KMS-11 (cell line): ENCODE results near the gene LRRK2.
A peak's percentile ranks its signal among the peaks of the same experiment; 100 is the strongest.
"Not testable (repeated sequence)": the region's sequence is repeated elsewhere in the genome, so short reads cannot be mapped to it uniquely, and the experiment has no call there.

ENCODE experiments used
- H2AFZ ChIP-seq: fragments of 200-600 bp; sonication (generic); 2 replicates; pipeline ENCODE4 v1.6.1; 2016; ENCODE audit warnings: antibody characterized with exemption, mixed run types, low read depth
- H3K27ac ChIP-seq: fragments of 200-600 bp; sonication (generic); 2 replicates; pipeline ENCODE4 v1.6.1; 2016; ENCODE audit warnings: mild to moderate bottlenecking, mixed run types
- H3K27me3 ChIP-seq: fragments of 200-600 bp; sonication (generic); 2 replicates; pipeline ENCODE4 v1.6.1; 2017; ENCODE audit warnings: mild to moderate bottlenecking, low read depth, mixed run types, moderate library complexity; ENCODE audit not compliant: insufficient read depth
- H3K36me3 ChIP-seq: fragments of 200-600 bp; sonication (generic); 2 replicates; pipeline ENCODE4 v1.6.1; 2017; ENCODE audit warnings: mild to moderate bottlenecking, mixed run types; ENCODE audit not compliant: insufficient read depth
- H3K4me1 ChIP-seq: fragments of 200-600 bp; sonication (generic); 2 replicates; pipeline ENCODE4 v1.6.1; 2016; ENCODE audit warnings: mild to moderate bottlenecking, low read depth, mixed run types; ENCODE audit not compliant: poor library complexity, severe bottlenecking
- H3K4me2 ChIP-seq: fragments of 200-600 bp; sonication (generic); 2 replicates; pipeline ENCODE4 v1.7.0; 2016; ENCODE audit warnings: mild to moderate bottlenecking, mixed run types
- H3K4me3 ChIP-seq: fragments of 200-600 bp; sonication (generic); IDR thresholded peaks from 2 replicates; pipeline ENCODE4 v1.6.1; 2017; ENCODE audit warnings: low read depth, low read length, mixed read lengths; ENCODE audit not compliant: insufficient read depth
- H3K79me2 ChIP-seq: fragments of 200-600 bp; sonication (generic); 2 replicates; pipeline ENCODE4 v1.6.1; 2016; ENCODE audit warnings: low read depth, mixed run types; ENCODE audit not compliant: insufficient read depth
- H3K9ac ChIP-seq: fragments of 200-600 bp; sonication (generic); 2 replicates; pipeline ENCODE4 v1.6.1; 2016; ENCODE audit warnings: mild to moderate bottlenecking, mixed run types
- H4K20me1 ChIP-seq: fragments of 200-600 bp; sonication (generic); 2 replicates; pipeline ENCODE4 v1.6.1; 2016; ENCODE audit warnings: mild to moderate bottlenecking, mixed run types; ENCODE audit not compliant: insufficient read depth
- CTCF ChIP-seq: fragments of 200-600 bp; sonication (generic); conservative IDR thresholded peaks from 2 replicates; pipeline ENCODE4 v1.6.1; 2017; ENCODE audit warnings: low read depth, mild to moderate bottlenecking, antibody characterized with exemption, low read length, moderate library complexity, mixed read lengths

The LRRK2 gene

DNA sequence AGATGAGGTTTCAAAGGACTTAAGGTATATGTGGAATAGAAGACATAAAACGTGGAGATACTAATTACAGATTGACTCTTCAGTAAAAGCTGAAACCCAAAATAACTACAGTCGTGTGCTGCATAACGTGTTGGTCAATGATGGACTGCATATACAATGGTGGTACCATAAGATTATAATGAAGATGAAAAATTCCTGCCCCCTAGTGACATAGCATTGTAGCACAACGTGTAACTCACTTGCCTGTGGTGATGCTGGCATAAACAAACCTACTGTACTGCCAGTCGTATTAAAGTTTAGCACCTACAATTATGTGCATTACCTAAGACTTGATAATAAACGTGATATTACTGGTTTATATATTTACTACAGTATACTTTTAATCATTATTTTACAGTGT is 150.3 kb downstream of the LRRK2 start:
- H3K4me2 ChIP-seq, result no peak overlapping the region
- H4K20me1 ChIP-seq, result no peaks in the 10 kb centered on the region
- H3K79me2 ChIP-seq, result no peaks in the 10 kb centered on the region
- no peak overlapping the region for H3K4me3 ChIP-seq
- no peak overlapping the region for H2AFZ ChIP-seq
- H3K9ac ChIP-seq, result no peak overlapping the region
- H3K27me3 ChIP-seq, result no peaks in the 10 kb centered on the region
- no peaks in the 10 kb centered on the region for H3K36me3 ChIP-seq
- no peak overlapping the region for H3K27ac ChIP-seq
- H3K4me1 ChIP-seq, result no peaks in the 10 kb centered on the region
- TF ChIP-seq CTCF, result peak; percentile 31; the same call in 1 of the 2 replicates

DNA sequence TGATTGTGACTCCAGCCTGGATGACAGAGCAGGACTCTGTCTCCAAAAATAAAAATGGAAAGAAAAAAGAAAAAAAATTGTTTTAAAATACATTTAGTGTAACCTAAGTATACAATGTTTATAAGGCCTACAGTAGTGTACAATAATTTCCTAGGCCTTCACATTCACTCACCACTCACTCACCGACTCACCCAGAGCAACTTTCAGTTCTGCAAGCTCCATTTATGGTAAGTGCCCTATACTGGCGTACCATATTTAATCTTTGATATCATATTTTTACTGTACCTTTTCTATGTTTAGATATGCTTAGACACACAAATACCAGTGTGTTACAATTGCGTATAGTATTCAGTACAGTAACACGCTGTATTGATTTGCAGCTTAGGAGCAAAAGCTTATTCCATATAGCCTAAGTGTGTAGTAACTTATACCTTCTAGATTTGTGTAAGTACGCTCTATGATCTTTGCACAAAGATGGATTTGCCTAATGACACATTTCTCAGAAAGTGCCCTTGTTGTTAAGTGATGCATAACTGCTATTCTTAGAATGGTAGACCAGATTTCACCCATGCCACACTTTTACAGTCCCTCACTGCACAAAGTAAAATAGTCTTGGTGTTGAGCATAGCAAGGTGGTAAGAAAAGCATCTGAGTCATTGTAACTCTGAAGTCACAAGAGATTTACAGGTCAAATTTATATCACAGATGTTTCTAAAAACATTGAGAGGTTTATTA is 151.9 kb downstream of the LRRK2 start:
- no peak overlapping the region for H2AFZ ChIP-seq
- no peaks in the 10 kb centered on the region for H3K27me3 ChIP-seq
- no peak overlapping the region for H3K27ac ChIP-seq
- H3K4me2 ChIP-seq, result no peak overlapping the region
- no peak overlapping the region for H3K9ac ChIP-seq
- TF ChIP-seq CTCF, result no peak
- H4K20me1 ChIP-seq, result no peaks in the 10 kb centered on the region
- H3K36me3 ChIP-seq, result no peaks in the 10 kb centered on the region
- no peak overlapping the region for H3K4me3 ChIP-seq
- H3K4me1 ChIP-seq, result no peaks in the 10 kb centered on the region
- no peaks in the 10 kb centered on the region for H3K79me2 ChIP-seq

GRCh38 chr12:40378691-40379090 is 153.9 kb downstream of the LRRK2 start:
- Histone ChIP-seq H3K36me3 (no peaks in the 10 kb centered on the region), H4K20me1 (no peaks in the 10 kb centered on the region), H3K4me1 (no peaks in the 10 kb centered on the region), H3K4me3 (no peak overlapping the region), H3K4me2 (no peak overlapping the region), H3K79me2 (no peaks in the 10 kb centered on the region), H2AFZ (no peak overlapping the region), H3K9ac (no peak overlapping the region), H3K27me3 (no peaks in the 10 kb centered on the region), H3K27ac (no peak overlapping the region)
- no peak for TF ChIP-seq CTCF

GRCh38 chr12:40382217-40382616 is 157.4 kb downstream of the LRRK2 start:
- no peaks in the 10 kb centered on the region for H3K36me3 ChIP-seq
- H3K4me1 ChIP-seq, result no peaks in the 10 kb centered on the region
- H3K4me2 ChIP-seq, result no peak overlapping the region
- no peak overlapping the region for H2AFZ ChIP-seq
- H4K20me1 ChIP-seq, result no peaks in the 10 kb centered on the region
- no peak for TF ChIP-seq CTCF
- no peak overlapping the region for H3K4me3 ChIP-seq
- H3K79me2 ChIP-seq, result no peaks in the 10 kb centered on the region
- no peak overlapping the region for H3K27ac ChIP-seq
- H3K27me3 ChIP-seq, result no peaks in the 10 kb centered on the region
- H3K9ac ChIP-seq, result no peak overlapping the region

DNA sequence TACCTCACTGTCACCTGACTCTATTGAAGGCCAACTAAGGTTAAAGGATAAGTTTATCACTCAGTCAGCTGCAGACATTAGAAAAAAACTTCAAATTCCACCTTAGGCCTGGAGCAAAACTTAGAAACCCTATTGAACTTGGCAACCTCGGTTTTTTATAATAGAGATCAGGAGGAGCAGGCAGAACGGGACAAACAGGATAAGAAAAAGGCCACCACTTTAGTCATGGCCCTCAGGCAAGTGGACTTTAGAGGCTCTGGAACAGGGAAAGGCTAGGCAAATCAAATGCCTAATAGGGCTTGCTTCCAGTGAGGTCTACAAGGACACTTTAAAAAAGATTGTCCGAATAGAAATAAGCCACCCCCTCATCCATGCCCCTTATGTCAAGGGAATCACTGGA is 162.5 kb downstream of the LRRK2 start:
- not testable (repeated sequence) for H3K27ac ChIP-seq, H3K79me2 ChIP-seq, H3K9ac ChIP-seq

More for the DNA sequence above, 162.5 kb downstream of the LRRK2 start:
- H3K4me1 ChIP-seq, H4K20me1 ChIP-seq, H3K4me3 ChIP-seq, H3K36me3 ChIP-seq, H2AFZ ChIP-seq, H3K27me3 ChIP-seq, H3K4me2 ChIP-seq: not testable (repeated sequence)
